ENCODE data around the gene UGT1A7. TPM values are rescaled to one million over a fixed set of nuclear protein-coding genes. Genes with fewer than 3 reads are reported as not detected.

The UGT1A7 gene
- total RNA-seq, 1 donor from 2014 or later, result 7.7 TPM

DNA sequence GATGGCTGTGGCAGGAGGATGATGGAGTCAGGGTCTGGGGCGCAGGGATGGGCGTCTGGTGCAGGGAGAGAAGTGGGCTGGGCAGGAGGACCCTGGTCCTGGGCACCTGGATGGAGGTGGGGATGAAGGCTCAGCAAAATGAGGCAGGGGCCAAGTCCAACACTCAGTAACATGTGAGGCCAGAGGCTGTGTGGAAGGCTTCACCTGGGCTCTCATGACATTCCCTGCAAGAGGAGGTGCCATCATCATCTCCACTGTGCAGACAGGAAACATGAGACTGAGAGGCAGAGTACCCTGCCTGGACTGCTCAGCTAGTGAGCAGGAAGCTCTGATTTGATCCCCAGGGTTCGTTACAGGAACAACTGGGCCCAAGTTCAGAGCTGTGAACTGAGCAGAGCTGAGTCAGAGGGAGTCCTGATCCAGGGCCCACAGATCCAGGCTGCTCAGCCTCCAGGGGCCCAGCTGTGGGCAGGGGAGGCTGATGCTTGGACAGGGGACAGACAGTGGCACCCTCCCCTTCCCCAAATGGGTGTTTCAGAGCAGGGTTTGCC is 135.7 kb downstream of the UGT1A7 start:
- DNase-seq (ENCODE audit: low spot score), result no peak

DNA sequence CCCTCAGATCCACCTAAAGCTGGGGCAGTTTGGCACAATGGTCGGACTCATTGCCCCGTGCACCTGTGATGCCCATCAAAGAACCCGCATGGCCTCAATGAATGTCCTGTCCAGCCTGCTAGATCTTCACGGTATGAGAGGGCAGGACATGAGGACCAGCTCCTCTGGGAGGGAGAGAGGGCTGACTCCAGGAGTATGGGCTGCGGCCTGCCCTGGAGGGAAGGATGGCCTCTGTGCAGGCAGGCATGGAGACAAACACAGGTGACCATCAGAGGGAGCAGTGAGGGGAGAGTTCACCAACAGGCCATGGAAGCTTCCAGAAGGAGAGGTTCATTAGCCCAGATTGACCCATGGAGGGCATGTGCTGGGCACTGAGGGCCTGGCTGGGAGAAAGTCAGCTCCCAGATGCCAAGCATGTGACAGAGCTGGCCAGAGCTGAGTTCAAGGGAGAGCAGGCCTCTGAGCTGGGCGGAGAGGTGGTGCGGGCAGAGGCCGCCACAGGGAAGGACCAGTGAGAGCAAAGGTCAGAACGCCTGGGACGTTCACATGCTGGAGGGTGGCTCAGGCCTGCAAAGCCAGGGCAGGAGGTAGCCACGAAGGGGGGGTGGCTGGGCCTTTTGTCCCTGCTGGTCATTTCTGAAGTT is 136.4 kb downstream of the UGT1A7 start:
- no peak for DNase-seq (ENCODE audit: low spot score)

DNA sequence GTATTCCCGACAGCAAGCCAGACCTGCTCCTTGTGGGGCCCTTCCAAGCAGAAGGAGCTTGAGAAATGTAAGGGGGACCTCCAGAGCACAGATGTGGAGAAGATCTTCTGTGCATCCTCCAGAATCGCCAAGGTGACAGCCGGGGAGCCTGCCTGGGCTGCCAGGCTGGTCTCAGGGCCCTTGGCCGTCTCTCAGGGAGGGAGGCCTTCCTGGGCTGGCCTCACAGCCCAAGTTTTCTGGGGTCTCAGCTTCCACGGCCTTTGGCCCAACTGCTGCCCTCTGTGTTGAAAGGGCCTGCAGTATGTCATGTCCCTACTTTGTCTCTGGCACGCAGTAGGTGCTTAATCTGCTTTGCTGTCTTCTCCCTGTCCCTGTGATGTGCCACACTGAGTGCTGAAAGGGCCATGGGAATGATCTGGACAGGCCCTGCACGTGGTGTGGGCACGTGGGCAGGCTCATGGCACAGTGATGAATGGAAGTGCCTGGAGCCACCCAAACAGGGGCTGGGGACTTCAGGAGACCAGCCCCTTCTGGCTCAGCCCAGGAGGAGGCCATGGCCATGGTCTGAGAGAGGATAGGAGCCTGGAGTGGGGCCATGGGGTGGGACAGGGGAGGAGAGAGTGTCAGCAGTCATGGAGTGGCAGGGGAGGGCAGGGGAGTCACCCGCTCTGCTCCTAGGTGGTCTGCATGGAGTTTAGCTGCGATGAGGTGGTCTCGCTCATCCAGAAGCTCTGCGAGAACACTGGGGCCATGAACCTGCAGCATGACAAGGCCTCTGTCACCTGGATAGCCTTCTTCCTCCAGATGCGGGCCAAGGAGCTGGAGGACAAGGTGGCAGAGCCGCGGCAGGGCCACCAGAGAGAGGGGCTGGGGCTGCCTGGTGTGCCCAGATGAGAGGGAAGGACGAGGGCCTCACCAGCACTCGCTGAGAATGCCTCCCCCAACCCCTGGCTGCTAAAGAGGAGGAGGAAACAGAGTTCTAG is 137.2 kb downstream of the UGT1A7 start:
- no peak for DNase-seq (ENCODE audit: low spot score)

DNA sequence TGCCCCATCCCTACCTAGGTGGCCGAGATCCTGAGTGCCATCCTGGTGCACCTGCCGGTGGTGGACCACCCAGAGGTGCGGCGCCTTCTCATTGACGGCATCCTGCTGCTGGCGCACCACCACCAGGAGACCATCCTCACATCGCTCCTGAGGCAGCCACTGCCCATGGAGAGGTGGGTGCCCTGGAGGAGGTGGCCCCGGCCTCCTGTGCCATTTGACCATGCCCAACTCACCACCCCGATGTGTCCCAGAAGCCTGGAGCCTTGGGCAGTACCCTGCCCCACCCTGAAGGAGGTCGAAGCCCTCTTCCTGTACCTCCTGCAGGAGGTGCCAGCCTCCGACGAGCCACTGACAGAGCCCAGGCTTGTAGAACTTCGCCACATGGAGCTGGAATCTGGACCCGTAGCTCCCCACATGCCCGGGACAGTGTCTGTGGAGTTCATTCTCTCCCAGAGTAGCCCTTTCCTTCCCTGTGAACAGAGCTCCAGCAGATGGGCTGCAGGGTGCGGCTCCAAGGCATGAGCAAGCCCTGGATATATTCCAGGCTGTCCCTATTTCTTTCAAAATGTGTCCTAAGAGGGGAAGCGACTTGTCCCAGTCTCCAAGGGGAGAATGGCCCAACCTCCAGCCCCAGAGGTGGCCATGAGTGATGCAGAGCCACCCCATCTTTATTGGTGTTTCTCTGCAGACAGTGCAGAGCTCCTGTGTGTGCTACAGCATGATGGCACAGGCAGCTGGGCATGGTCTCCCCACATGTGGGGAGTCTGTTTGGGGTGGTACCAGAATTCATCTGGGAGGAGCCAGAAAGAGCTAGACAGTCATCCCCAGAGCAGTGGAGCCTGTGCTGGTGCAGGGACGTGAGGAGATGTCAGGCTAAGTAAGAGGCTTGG is 138.4 kb downstream of the UGT1A7 start:
- no peak for DNase-seq (ENCODE audit: low spot score)

DNA sequence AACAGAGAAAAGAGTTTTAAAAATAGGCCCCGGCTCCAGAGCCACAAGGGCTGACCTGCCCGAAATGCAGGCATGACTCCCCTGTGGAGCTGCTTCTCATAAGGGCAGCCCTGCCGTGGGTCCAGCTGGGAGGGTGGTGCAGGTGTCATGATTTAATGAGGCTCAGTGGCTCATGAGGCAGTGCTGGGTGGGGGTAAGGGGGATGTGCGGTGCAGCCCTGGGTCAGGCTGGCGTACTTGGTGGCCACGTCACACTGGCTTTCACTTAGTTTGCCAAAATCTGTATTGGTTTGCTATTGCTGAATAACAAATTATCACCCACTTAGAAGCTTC is 139.0 kb downstream of the UGT1A7 start:
- DNase-seq (ENCODE audit: low spot score), result no peak

DNA sequence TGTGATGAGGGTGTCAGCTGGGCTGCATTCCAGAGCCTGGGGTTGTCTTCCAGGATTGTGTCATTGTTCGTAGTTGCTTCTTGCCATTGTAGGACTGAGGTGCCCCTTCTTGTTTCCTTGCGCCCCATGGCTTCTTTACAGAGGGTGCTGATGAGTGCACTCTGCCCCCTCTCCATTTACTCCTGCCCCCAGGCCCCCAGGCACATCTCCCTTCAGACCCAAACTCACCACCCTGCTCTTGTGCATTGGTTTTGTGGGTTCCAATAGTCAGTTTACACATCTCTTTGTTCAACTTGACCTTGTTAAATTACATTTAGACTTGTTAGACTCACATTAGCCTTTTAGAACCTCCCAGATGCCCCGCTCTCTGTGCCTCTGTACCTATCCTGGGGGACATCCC is 139.5 kb downstream of the UGT1A7 start:
- DNase-seq (ENCODE audit: low spot score), result no peak

DNA sequence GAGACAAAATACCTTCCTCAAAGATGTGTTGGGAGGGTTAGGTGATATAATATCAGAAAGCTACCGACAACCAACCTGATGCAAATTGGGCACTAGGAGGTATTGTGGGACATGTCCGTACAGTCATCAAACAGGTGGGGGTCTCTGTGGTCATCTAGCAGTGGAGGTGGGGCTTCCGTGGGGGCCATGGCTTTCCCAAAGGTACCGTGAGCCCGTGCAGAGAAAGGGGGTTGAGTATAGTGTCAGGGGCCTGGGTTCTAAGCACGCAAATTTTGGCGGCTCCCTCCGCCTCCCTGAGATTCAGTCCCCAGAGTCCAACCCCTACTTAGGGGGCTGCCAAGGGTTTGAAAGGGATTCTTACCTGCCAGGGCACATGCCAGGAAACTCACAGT is 140.0 kb downstream of the UGT1A7 start:
- DNase-seq (ENCODE audit: low spot score), result no peak

DNA sequence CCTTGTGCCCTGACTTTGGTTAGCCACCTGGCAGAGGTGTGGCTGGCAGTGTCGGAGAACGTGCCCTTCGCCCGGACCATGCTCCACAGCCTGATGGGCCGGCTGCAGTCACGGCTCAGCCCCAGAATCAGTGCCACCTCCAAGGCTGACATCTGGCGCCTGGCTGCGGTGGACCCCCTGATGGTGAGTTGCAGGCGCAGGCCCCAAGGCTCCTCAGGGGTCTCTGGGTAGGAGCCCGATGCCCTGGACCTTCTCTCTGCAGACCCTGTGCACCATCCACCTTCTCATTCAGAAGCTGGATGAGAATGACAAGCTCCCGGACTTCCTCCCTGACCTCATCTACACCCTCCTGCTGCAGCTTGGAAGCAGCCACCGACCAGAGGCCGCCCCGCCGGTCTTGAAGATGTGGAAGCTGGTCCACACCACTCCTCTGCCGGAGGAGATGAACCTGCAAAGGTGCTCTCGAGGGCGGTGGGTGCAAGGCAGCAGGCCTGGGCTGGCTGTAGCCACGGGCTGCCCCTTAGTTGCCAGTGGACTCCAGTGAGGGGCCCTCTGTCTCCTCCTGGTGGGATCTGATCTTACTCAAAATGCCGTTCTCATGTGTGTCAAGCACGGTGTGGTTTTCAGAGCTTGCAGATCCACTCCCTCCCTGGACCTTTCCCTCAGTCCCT is 140.5 kb downstream of the UGT1A7 start:
- no peak for DNase-seq (ENCODE audit: low spot score)

Other genes starting within 250 kb of the UGT1A7 start
- gene USP40, start 115.1 kb upstream of the UGT1A7 start, total RNA-seq, result 79.2 TPM
- 4.4 TPM for gene UGT1A8, start 64.3 kb upstream of the UGT1A7 start, total RNA-seq
- 3.0 TPM for gene UGT1A10, start 45.5 kb upstream of the UGT1A7 start, total RNA-seq
- 1.5 TPM for gene UGT1A9, start 10.0 kb upstream of the UGT1A7 start, total RNA-seq
- 134 TPM for gene UGT1A6, start 11.0 kb downstream of the UGT1A7 start, total RNA-seq
- 21.3 TPM for gene UGT1A5, start 31.0 kb downstream of the UGT1A7 start, total RNA-seq
- 23.2 TPM for gene UGT1A4, start 36.8 kb downstream of the UGT1A7 start, total RNA-seq
- 20.8 TPM for gene UGT1A3, start 47.1 kb downstream of the UGT1A7 start, total RNA-seq
- 21.8 TPM for gene UGT1A1, start 78.4 kb downstream of the UGT1A7 start, total RNA-seq
- gene MROH2A, start 96.4 kb downstream of the UGT1A7 start, total RNA-seq, result 9.3 TPM
- 0.31 TPM for gene HJURP, start 172.6 kb downstream of the UGT1A7 start, total RNA-seq
- not detected for gene TRPM8, start 235.5 kb downstream of the UGT1A7 start, total RNA-seq